HepG2 (cell line): ENCODE results near the gene FN1. TPM values are rescaled to one million over a fixed set of nuclear protein-coding genes. Genes with fewer than 3 reads are reported as not detected.

Experiments used
- ARNT ChIP-seq: fragments of 450-650 bp; IDR thresholded peaks from 2 replicates; pipeline ENCODE4 v1.6.1; 2017
- ARNTL ChIP-seq: sonication (generic); formaldehyde crosslinking; IDR thresholded peaks from 2 replicates; pipeline ENCODE4 v1.4.0; 2020; ENCODE audit warnings: mild to moderate bottlenecking, missing genetic modification reagents
- ATF3 ChIP-seq: sonication (generic); formaldehyde crosslinking; IDR thresholded peaks from 2 replicates; pipeline ENCODE4 v1.4.0; 2020; ENCODE audit warnings: missing genetic modification reagents
- ATM ChIP-seq: fragments of 450-650 bp; IDR thresholded peaks from 2 replicates; pipeline ENCODE4 v1.7.1; 2017; ENCODE audit warnings: mild to moderate bottlenecking, borderline replicate concordance
- ERF ChIP-seq: IDR thresholded peaks from 2 replicates; pipeline ENCODE4 v1.6.1; 2018; ENCODE audit warnings: missing biosample characterization, missing genetic modification reagents
- FUBP1 ChIP-seq: sonication (generic); formaldehyde crosslinking; IDR thresholded peaks from 2 replicates; pipeline ENCODE4 v1.5.1; 2020; ENCODE audit warnings: missing genetic modification reagents, mild to moderate bottlenecking, borderline replicate concordance
- GMEB2 ChIP-seq: IDR thresholded peaks from 2 replicates; pipeline ENCODE4 v1.6.1; 2016; ENCODE audit warnings: missing biosample characterization, missing genetic modification reagents, low read depth
- HNRNPH1 ChIP-seq: fragments of 200-400 bp; formaldehyde crosslinking; optimal IDR thresholded peaks from 2 replicates; pipeline ENCODE3; 2017; ENCODE audit warnings: mild to moderate bottlenecking, low read depth, low read length
- LCORL ChIP-seq, 2 experiments: fragments of 450-650 bp in 1 of 2; sonication (generic) in 1 of 2; formaldehyde crosslinking in 1 of 2; IDR thresholded peaks; 2 replicates each; pipeline versions ENCODE4 v1.5.0 to v1.6.1; 2017 to 2020; ENCODE audit warnings: antibody characterized with exemption in 1 of 2, missing genetic modification reagents in 1 of 2
- NFE2 ChIP-seq: sonication (generic); formaldehyde crosslinking; IDR thresholded peaks from 2 replicates; pipeline ENCODE4 v1.4.0; 2020; ENCODE audit warnings: missing genetic modification reagents
- POLR2AphosphoS5 ChIP-seq: IDR thresholded peaks from 2 replicates; pipeline ENCODE4 v1.6.1; 2012; ENCODE audit warnings: low read depth, low read length
- RARA ChIP-seq: IDR thresholded peaks from 2 replicates; pipeline ENCODE4 v1.6.1; 2016; ENCODE audit warnings: missing genetic modification reagents, missing compliant biosample characterization
- RBM22 ChIP-seq: fragments of 200-400 bp; formaldehyde crosslinking; optimal IDR thresholded peaks from 2 replicates; pipeline ENCODE3; 2017; ENCODE audit warnings: mild to moderate bottlenecking, low read length, moderate library complexity
- SNAI1 ChIP-seq: sonication (generic); formaldehyde crosslinking; IDR thresholded peaks from 2 replicates; pipeline ENCODE4 v1.5.0; 2020; ENCODE audit warnings: mild to moderate bottlenecking, missing genetic modification reagents, borderline replicate concordance
- STAT6 ChIP-seq: sonication (generic); formaldehyde crosslinking; IDR thresholded peaks from 2 replicates; pipeline ENCODE4 v1.4.0; 2020; ENCODE audit warnings: missing genetic modification reagents, mild to moderate bottlenecking, borderline replicate concordance
- TSC22D2 ChIP-seq: sonication (generic); formaldehyde crosslinking; IDR thresholded peaks from 2 replicates; pipeline ENCODE4 v1.5.1; 2020; ENCODE audit warnings: missing genetic modification reagents, mild to moderate bottlenecking, borderline replicate concordance
- ZC3H13 ChIP-seq: sonication (generic); formaldehyde crosslinking; IDR thresholded peaks from 2 replicates; pipeline ENCODE4 v1.8.1; 2023; ENCODE audit warnings: mild to moderate bottlenecking, missing genetic modification reagents, moderate library complexity
- ZNF329 ChIP-seq: sonication (generic); formaldehyde crosslinking; IDR thresholded peaks from 2 replicates; pipeline ENCODE4 v1.9.0; 2021; ENCODE audit warnings: low read depth, mild to moderate bottlenecking, missing genetic modification reagents
- ZNF691 ChIP-seq: sonication (generic); formaldehyde crosslinking; IDR thresholded peaks from 2 replicates; pipeline ENCODE4 v1.4.0; 2020; ENCODE audit warnings: missing genetic modification reagents, low read depth, mild to moderate bottlenecking, borderline replicate concordance
- ZNF704 ChIP-seq: sonication (generic); formaldehyde crosslinking; IDR thresholded peaks from 2 replicates; pipeline ENCODE4 v1.8.1; 2023; ENCODE audit warnings: mild to moderate bottlenecking, inconsistent platforms, moderate library complexity, missing genetic modification reagents, borderline replicate concordance
- ZNF75D ChIP-seq: sonication (generic); formaldehyde crosslinking; IDR thresholded peaks from 2 replicates; pipeline ENCODE4 v1.8.1; 2023; ENCODE audit warnings: missing genetic modification reagents, mild to moderate bottlenecking, borderline replicate concordance
- ZNF772 ChIP-seq: sonication (generic); formaldehyde crosslinking; IDR thresholded peaks from 2 replicates; pipeline ENCODE4 v1.5.0; 2020; ENCODE audit warnings: mild to moderate bottlenecking, missing genetic modification reagents
- polyA plus RNA-seq, 8 experiments: library from polyadenylated mRNA; depleted of rRNA in 3 of 8; stranded (reverse) in 7 of 8; unstranded in 1 of 8; fragments of >200 nt; fragmentation: Illumina TruSeq in 4 of 8; extraction: Trizol in 4 of 8; gene quantifications; 2 replicates each; pipeline versions ENCODE4 v1.2.1 to v1.2.3, GENCODE V29; 2011 to 2016; ENCODE audit warnings: low read depth in 4 of 8, missing spikeins in 1 of 8, mixed read lengths in 1 of 8; ENCODE audit not compliant: insufficient read depth in 1 of 8
- total RNA-seq, 5 experiments: library from RNA; depleted of rRNA; stranded (reverse); fragments of >200 nt; fragmentation: Illumina TruSeq; extraction: Trizol; gene quantifications; 2 replicates each; pipeline ENCODE4 v1.2.3, GENCODE V29; 2016; ENCODE audit warnings: low read depth in 1 of 5

Gene FN1
- total and polyA plus RNA-seq, 2 of the 13 experiments (the other 11 are each of a cell fraction or from before 2014, with no cell fraction given) = 1,847 to 6,471 TPM

- TF ChIP-seq GMEB2 (CRISPR knock-in tag) (no peak), RBM22 (peak; percentile 100), ZNF704 (CRISPR knock-in tag) (no peak), NFE2 (CRISPR knock-in tag) (no peak), ZNF691 (CRISPR knock-in tag) (no peak), ARNTL (CRISPR knock-in tag) (no peak), STAT6 (CRISPR knock-in tag) (no peak), LCORL (IDR thresholded peaks at IDR 0.05) (no peak), LCORL (CRISPR knock-in tag; IDR thresholded peaks at IDR 0.05) (no peak), FUBP1 (peak; percentile 90; the same call in 1 of the 2 replicates), RARA (no peak), HNRNPH1 (peak; percentile 91), POLR2AphosphoS5 (peak; percentile 84), ERF (CRISPR knock-in tag) (no peak), TSC22D2 (CRISPR knock-in tag) (no peak), ZNF772 (CRISPR knock-in tag) (no peak), SNAI1 (CRISPR knock-in tag) (no peak), ATF3 (CRISPR knock-in tag) (no peak), ZNF75D (CRISPR knock-in tag) (no peak), ATM (no peak), ARNT (no peak), ZC3H13 (CRISPR knock-in tag) (no peak), ZNF329 (CRISPR knock-in tag) (no peak)
Measured at GRCh38 chr2:215358891-215359575, 76.8 kb downstream of the FN1 start (continued).
